Gastroesophageal sphincter (tissue), 3 donors: ENCODE results near the gene ABR.

Source experiments
- CTCF ChIP-seq, 4 experiments: fragments of 200-600 bp in 2 of 4; fragments of 450-650 bp in 2 of 4; sonication (generic) in 1 of 4; IDR thresholded peaks; one replicate each; pipeline ENCODE4 v1.5.1; 2017 to 2019; ENCODE audit warnings: antibody characterized with exemption in 4 of 4, mild to moderate bottlenecking in 2 of 4, moderate library complexity in 2 of 4
- EP300 ChIP-seq: sonication (generic); formaldehyde crosslinking; IDR thresholded peaks from one replicate; pipeline ENCODE4 v1.6.1; 2017; ENCODE audit warnings: antibody characterized with exemption, mild to moderate bottlenecking
- POLR2A ChIP-seq, 2 donors: fragments of 450-650 bp; IDR thresholded peaks; one replicate each; pipeline ENCODE4 v1.6.1; 2017; ENCODE audit warnings: antibody characterized with exemption in 2 of 2, mild to moderate bottlenecking in 2 of 2, moderate library complexity in 1 of 2
- POLR2AphosphoS5 ChIP-seq: sonication (generic); formaldehyde crosslinking; IDR thresholded peaks from one replicate; pipeline ENCODE4 v1.6.1; 2017; ENCODE audit warnings: antibody characterized with exemption

GRCh38 chr17:1136748-1137147 lies 43.0 kb downstream of the ABR start:
- no peak for TF ChIP-seq CTCF (IDR thresholded peaks at IDR 0.05)
- TF ChIP-seq POLR2AphosphoS5: no peak
- TF ChIP-seq POLR2A (IDR thresholded peaks at IDR 0.05): no peak
- TF ChIP-seq EP300: no peak
